Medulla oblongata (tissue), 1 donor: Measurements from ENCODE around the gene KIAA0408.
"Not testable (repeated sequence)": the region's sequence is repeated elsewhere in the genome, so short reads cannot be mapped to it uniquely, and the experiment has no call there.

Source experiments
- DNase-seq: peaks from one replicate; pipeline ENCODE4 v3.0.0-alpha.2; 2015; ENCODE audit errors: extremely low spot score

KIAA0408 gene

DNA sequence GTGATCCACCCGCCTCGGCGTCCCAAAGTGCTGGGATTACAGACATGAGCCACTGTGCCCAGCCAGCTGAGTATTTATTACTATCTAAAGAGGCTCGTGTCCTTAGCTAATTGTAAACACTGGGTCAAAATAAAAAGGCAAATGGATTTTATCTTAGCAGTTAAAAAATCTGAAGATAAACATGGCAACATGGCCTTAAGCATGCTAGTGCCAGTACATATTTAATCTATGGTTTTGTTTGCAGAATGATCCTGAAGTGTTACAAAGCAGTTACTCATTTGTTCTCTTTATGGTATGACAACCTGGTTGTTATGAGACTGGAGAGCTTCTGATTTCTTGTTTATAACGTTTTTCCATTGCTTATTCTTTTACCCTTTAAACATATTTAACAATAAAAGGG lies 3.9 kb upstream of the KIAA0408 start:
- no peak for DNase-seq

DNA sequence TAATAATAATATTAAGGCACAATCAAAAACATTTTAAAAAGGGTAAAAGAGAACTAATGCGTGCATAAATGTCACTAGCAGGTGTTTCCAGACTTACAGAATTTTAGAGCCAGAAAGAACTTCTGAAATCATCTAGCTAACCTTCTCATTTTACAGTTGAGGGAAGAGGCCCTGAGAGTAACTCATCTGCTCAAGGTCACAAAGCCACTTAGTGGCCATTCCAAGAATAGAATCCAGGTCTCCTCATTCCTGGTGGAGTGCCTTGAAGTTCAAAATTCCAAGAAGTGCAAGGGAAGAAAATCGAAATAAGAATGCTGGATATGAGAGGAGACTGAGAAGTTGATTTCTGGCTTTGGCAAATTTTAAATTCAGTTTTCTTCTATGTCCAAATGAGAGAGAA lies 3.2 kb upstream of the KIAA0408 start:
- no peak for DNase-seq

DNA sequence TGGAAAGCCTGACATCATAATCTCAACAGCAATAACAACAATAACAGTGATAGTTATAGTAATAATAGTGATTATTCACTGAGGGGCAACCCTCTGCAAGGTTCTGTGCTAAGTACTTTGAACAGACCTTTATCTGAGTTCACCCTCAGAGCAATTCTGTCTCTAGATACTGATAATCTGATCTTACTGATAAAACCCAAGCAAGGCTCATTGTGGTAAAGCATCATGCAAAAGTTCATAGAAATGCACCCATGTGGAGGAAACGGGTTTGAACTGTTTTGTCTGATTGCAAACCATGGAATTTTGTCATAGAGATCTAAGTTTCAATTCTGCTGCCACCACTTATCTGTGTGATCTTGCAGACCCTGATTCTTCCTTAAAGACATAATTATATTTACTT lies 1.3 kb upstream of the KIAA0408 start:
- DNase-seq = no peak

DNA sequence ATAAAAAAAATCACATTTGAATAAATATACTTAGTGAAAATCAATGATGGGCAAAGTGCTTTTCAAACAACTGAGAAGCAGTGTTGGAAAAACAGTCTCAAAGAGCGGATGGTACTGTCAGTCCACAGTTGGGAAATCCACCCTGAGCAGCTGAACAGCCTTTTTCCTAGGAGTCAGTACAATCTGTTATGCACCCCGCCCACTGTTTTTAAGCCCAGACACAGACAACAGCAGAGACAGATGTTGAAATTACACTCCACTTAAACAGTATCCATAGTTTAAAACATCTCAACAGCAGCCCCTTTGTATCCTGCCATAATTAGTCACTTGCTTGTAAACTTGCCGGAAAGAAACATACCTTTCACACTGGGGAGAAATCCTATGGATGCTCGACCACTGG lies 372 bp downstream of the KIAA0408 start:
- DNase-seq = no peak

DNA sequence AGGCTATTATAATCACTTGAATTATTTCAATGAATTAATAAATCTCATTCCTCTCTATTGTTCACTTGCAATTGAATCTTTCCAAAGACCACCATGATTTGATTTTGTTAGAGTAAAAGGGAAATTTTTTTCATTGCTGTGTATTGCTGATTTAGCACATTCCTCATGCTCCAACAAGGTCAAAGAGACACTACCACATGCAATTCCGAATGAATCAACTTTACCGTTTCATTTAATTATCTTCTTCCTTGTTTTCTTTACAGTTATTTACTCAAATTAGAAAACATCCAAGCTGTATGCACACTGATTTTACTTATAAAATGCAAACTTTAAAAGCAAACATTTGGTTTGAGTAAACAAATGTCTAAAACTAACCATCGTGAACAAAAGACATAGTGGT lies 967 bp downstream of the KIAA0408 start:
- no peak for DNase-seq

DNA sequence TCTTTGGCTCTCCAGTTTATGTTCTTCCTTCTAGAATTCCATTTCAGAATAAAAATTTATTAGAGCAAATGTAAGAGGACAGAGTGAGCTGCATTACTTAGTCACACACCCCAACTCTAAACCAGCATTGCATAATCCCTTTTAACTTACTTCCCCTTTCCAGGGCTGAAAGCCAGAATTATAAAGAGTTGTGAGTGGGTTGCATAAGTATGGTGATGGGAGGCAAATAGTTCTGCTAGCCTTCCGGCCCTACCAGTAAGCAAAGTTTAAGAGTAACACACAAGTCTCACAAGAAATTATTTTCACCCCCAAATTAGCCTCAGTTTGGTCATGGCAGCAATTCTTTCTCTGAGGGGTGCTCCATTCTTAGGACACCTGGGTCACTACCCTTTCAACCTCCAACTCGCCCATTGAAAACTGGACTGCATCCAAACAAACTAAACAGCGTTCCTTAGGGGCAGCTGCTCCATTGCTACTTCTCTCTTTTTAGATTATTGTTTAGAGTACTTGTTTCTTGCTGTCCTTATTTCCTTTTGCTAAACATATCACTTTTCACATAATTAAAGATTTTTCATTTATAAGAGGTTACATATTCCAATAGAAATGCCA lies 1.6 kb downstream of the KIAA0408 start:
- DNase-seq = peak; percentile 78

DNA sequence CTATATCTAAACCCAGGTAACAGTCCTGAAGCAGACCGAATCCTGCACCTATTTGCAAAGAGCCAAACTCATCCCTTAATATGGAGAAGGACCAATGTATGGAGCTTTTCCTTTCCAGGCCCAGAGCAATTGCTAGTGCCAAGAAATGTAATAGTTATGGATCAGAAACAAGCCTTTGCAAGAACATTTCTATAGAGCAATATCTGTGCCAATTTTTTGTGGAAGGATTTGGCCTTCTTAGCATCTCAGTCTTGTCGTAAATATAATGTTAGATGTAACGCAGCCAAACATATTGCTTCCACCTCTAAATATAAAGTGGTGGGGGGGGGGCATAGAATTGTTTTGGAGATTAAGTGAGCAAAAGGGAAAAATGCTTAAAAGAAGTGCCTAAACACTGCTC lies 2.7 kb downstream of the KIAA0408 start:
- DNase-seq = no peak

DNA sequence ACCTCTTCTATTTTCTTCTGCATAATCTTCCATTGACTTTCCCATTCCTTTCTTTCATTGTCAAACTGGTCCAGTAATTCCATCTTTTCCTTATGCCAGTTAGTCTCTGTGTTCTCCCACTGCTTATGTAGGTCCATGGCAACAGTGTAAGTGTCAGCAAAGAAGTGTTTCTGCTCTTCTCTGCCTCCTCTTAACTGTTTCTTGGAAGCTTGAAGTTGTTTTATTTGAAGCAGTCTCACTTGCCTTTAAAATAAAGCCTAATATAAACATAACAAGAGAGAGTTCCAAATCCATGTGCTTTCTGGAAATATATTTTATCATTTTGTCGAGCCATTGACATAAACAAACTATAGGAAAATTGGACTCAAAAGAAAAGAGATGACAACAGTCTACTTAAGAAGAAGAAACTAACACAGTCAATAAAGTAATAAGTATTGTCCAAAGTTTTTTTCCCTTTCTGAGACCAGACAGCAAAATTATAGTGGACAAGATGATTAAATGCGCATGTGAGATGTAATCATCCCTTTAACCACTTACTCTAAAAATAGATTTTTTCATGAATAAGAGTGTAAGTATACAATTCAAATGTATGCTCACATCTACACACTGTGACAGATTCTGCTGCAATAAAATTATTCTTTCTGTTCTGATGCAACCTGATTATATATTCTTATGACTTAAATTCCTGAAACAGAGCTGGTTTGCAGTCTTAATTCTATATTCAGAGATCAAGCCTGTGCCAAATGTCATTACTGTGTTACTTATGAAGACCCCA lies 5.2 kb downstream of the KIAA0408 start:
- DNase-seq = no peak

DNA sequence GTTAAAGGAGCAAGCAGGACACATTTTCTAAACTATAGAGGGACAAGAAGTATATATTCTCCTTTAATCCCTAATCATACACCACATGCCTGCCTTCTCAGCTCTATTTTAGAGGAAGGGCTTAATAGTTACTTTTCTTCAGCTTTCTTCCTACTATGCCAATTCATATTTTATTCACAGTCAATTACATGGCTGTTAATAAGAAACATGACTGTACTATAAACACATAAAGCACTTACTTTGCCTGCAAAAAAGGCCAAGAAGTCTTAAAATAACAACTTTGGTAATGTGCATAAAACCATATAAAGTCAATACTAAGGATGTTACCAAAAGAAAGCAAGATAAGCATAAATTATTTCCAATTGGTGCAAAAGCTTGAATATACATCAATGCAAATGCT lies 6.4 kb downstream of the KIAA0408 start:
- DNase-seq = no peak

DNA sequence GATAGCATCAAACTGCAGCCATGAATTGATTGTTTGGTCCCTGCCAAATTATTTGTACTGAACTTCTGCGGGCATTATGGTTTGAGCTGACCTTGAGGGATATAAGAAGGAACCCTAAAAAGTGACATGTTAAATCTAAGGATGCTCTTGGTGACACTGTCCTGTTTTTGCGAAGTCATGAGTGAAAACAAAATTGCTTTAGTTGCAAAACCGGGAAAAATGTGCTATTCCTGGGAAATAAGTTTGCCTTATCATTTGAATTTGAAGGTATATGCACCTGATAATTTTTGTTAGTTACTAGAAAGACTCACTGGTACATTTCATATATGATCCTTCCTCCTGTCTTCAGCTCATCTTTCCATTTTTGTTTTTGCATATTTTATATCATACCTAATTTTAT lies 7.8 kb downstream of the KIAA0408 start:
- DNase-seq = no peak

DNA sequence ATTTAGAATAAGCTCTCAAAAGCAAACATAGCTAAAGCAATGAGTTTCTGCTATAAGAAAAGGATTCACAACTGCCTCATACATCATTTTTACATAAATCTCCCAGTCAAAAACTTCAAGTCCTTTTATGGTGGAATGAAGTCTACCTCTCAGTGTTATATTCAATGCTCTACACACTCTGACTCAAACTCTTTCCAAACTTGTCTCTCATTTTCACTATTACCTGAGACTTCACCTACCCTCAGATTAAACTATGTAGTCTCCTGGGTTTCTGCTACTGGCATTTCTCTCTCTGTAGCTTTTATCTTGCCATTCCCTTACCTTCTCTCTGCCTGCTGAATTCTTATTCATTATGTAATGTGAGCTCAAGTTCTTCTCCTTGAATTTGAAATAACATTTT lies 11.4 kb downstream of the KIAA0408 start:
- DNase-seq = no peak

DNA sequence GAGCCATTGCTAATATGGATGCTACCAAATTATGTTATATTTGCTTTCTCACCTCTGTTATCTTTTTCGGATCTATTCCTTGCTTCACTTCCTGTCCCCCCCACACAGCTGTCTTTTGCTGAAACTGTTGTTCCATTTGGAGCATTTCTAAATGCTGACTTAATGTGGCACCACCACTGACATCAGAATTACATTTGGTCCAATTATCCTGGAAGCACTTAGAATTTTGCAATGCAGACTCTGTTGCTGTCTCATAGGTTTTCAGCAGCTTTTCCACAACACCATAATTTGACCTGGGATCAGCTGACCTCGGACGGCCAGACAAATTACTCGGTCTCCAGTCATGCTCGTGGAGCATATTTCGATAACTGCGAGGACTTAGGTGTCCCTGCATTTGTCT lies 12.8 kb downstream of the KIAA0408 start:
- DNase-seq = no peak

DNA sequence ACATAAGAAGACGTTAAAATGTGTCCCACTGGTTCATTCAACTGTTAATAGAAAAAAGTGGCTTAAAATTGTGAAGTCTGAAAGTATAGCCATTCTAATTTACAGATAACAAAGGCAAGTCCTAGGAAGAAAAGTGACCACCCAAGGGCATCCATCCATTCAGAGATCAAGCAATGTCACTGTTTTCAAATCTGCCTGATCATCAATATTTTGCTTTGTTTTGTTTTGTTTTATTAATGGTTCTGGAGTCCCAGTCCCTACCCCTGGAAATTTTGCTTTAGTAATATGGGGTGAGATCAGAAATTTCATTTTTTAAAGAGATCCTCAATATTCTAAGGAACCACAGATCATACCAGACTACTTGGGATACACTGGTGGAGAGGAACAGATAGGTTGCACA lies 17.3 kb downstream of the KIAA0408 start:
- no peak for DNase-seq

DNA sequence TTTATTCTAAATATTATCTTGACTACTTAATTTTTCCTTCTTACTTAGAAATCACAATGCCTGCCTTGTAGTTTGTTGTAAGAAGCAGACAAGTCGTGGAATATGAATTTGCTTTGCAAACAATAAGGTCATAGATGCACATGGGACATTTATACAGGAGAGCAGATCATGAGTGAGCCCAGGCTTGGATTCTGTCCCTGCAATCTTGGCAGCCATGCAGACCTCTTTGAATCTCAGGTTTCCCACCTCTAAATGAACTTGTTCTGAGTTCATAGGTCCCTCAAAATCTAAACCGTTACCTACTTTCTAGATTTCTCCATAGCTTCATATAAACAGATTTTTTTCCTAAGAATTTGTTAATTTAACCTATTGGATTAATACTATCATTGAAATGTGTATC lies 19.5 kb downstream of the KIAA0408 start:
- DNase-seq = no peak

DNA sequence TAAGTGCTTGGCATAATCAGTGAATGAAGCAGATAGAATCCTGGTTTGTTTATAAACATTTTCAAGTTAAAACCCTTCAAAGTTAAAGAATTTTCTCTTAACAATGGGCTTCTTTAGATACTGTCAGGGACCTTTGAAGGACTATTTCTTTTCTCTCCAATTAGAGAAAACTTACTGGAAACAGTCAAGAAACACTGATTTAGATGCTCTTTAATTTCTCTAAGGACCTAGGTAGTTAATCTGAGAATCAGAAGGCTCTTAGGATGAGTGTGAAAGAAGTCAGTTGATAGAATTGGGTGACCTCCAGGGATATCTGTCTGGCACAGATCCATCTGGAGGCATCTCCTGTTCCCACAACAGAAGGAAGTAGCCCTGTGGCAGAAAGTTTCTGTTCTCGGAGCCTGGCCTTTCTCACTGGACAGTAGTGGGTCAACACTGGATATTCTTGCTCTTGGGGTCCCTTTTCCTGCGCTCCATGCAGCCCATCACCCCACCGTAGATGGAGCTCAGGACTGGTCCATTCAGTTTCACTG lies 22.5 kb downstream of the KIAA0408 start:
- no peak for DNase-seq

DNA sequence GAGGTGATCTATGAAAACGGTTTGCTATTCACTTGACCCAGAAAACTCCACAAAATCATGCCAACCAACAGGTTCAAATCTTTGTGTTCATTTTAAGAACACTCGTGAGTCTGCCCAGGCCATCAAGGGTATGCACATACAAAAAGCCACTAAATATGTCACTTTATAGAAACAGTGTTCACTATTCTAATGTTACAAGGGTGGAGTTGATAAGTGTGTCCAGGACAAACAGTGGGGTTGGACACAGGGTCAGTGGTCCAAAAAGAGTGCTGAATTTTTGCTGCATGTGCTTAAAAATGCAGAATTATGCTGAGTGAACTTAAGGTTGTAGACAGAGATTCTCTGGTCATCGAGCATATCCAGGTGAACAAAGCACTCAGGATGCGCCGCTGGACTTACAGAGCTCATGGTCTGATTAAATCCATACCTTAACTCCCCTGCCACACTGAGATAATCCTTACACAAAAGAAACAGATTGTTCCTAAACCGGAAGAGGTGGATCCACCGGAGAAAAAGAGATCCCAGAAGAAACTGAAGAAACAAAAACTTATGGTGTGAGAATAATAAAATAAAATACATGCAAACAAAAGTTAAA lies 23.5 kb downstream of the KIAA0408 start:
- DNase-seq = no peak

DNA sequence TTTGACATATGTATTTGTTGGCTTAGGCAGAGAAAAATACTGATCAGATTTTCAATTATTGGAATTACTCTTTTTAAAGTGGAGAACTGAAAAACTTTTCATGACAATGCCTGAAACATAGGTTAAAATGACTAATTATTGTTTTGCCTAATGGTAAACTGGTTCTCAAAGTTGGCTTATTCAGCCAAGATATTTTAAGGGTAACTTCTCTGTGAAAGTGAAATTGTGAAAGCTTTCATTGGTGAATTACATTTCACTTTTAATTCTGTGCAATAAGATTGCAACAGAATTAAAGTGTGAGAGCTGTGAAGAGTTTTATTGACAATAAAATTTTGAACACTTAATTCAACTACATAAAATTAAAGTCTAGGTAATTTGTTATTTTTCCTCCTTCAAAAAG lies 24.5 kb downstream of the KIAA0408 start:
- DNase-seq = no peak

DNA sequence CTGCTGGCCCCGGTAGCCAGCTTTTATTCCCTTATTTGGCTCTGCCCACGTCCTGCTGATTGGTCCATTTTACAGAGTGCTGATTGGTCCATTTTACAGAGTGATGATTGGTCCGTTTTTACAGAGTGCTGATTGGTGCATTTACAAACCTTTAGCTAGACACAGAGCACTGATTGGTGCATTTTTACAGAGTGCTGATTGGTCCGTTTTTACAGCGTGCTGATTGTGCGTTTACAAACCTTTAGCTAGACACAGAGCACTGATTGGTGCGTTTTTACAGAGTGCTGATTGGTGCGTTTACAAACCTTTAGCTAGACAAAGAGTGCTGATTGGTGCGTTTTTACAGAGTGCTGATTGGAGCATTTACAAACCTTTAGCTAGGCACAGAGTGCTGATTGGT lies 30.6 kb downstream of the KIAA0408 start:
- DNase-seq = not testable (repeated sequence)

DNA sequence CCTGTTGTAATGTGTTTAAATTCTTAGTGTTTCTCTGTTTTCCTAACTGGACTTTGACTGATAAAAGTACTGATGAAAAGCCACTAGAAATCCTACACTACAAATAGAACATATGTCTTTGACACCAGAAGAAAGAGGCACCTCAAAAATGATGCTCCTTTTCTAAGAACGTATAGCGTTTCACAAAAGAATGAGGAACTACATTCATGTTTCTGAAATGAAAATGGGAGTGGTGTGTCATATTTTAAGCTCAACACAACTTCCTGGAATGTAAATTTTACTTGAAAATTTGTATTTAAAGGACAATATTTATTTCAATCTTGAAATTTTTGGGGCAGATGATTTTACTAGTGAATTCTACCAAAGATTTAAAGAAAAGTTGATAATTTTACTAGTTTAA lies 35.3 kb downstream of the KIAA0408 start:
- DNase-seq = no peak

DNA sequence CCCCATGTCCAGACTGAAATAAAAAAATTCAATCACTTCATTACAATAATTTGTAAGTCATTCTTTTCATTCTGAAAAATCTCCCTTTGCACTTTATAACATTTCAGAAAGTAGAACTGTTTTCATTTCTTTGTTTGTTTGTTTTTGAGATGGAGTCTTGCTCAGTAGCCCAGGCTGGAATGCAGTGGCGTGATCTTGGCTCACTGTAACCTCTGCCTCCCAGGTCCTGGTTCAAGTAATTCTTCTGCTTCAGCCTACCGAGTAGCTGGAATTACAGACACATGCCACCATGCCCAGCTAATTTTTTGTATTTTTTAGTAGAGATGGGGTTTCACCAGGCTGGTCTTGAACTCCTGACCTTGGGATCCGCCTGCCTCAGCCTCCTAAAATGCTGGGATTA lies 38.0 kb downstream of the KIAA0408 start:
- not testable (repeated sequence) for DNase-seq

DNA sequence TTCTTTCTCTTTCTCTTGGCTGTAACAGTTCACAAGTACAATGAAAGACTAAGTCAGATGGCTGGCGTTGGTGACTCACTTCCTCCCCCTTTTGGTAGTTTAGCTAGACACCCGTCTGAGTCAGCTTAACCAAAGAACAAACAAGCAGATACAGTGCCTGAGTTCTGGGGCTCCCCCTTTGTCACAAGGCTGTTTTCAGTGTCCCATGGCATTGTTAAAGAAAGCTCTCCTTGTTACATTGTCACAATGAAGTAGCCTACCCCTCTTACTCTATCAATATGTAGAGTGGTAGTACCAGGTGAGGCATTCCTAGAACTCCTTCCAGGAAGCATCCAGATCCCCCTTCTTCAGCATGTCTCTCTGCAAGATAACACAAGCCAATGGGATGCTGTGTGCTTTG lies 38.6 kb downstream of the KIAA0408 start:
- DNase-seq = peak; percentile 85

DNA sequence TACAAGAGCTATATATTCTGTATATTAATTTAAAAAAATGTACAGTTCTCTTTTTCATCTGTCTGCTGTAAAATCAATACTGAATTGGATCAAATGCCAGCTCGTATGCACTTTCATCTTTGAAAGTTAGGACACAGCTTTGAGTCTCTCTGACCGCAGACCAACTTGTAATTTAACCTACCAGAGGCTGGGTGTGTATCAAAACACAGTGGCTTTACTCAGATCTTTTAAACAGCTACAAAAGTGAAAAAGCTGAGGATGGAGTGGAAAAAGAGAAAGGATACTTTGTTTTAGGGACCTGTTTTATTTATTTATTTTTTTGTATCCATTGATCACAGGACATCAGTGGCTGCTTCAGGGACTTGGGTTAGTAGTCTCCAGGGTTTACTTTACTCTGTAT lies 44.1 kb downstream of the KIAA0408 start:
- DNase-seq = no peak

DNA sequence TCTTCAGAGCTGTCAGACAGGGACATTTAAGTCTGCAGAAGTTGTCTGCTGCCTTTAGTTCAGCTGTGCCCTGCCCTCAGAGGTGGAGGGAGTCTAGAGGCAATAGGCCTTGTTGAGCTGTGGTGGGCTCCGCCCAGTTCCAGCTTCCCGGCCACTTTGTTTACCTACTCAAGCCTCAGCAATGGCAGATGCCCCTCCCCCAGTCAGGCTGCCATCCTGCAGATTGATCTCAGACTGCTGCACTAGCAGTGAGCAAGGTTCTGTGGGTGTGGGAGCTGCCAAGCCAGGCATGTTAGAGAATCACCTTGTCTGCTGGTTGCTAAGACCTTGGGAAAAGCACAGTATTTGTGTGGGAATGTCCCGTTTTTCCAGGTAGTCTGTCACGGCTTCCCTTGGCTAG lies 46.1 kb downstream of the KIAA0408 start:
- DNase-seq = not testable (repeated sequence)
